Measurements from ENCODE around the gene MKKS.

The MKKS gene

GRCh38 chr20:10433623-10434466, at the start of gene MKKS:
TSS of gene MKKS (minus strand) at chr20:10434222. CDS start at chr20:10413514, 20,708 bp downstream.
- DNase-seq (ENCODE audit: low read depth): peak; percentile 90

- no peak for DNase-seq (ENCODE audit: low read depth)
These were observed 49.7 kb upstream of the MKKS start for GRCh38 chr20:10483691-10484090.

GRCh38 chr20:10481676-10482075, 47.7 kb upstream of the MKKS start:
- DNase-seq (ENCODE audit: low read depth): no peak

- DNase-seq (ENCODE audit: low read depth): no peak
These were observed 44.9 kb upstream of the MKKS start for GRCh38 chr20:10478930-10479329.

GRCh38 chr20:10478205-10478604, 44.2 kb upstream of the MKKS start:
- no peak for DNase-seq (ENCODE audit: low read depth)

- DNase-seq (ENCODE audit: low read depth): peak; percentile 72
These were observed 42.3 kb upstream of the MKKS start for GRCh38 chr20:10476319-10476724.

- DNase-seq (ENCODE audit: low read depth): no peak
These were observed 41.2 kb upstream of the MKKS start for GRCh38 chr20:10475225-10475624.

GRCh38 chr20:10474606-10475184, 40.7 kb upstream of the MKKS start:
- no peak for DNase-seq (ENCODE audit: low read depth)

GRCh38 chr20:10472871-10473270, 38.8 kb upstream of the MKKS start:
- no peak for DNase-seq (ENCODE audit: low read depth)

GRCh38 chr20:10470276-10470675, 36.3 kb upstream of the MKKS start:
- no peak for DNase-seq (ENCODE audit: low read depth)

- peak; percentile 87 for DNase-seq (ENCODE audit: low read depth)
These were observed 35.6 kb upstream of the MKKS start for GRCh38 chr20:10469599-10469998.

- DNase-seq (ENCODE audit: low read depth): no peak
These were observed 35.0 kb upstream of the MKKS start for GRCh38 chr20:10469056-10469455.

- no peak for DNase-seq (ENCODE audit: low read depth)
These were observed 34.4 kb upstream of the MKKS start for GRCh38 chr20:10468340-10468845.

GRCh38 chr20:10467681-10468339, 33.8 kb upstream of the MKKS start:
- peak; percentile 60 for DNase-seq (ENCODE audit: low read depth)

- no peak for DNase-seq (ENCODE audit: low read depth)
These were observed 32.8 kb upstream of the MKKS start for GRCh38 chr20:10466855-10467254.

- DNase-seq (ENCODE audit: low read depth): peak; percentile 56
These were observed 32.3 kb upstream of the MKKS start for GRCh38 chr20:10466325-10466724.

GRCh38 chr20:10465135-10465534, 31.1 kb upstream of the MKKS start:
- no peak for DNase-seq (ENCODE audit: low read depth)

- DNase-seq (ENCODE audit: low read depth): no peak
These were observed 29.6 kb upstream of the MKKS start for GRCh38 chr20:10463622-10464021.

- DNase-seq (ENCODE audit: low read depth): peak; percentile 60
These were observed 28.5 kb upstream of the MKKS start for GRCh38 chr20:10462516-10462915.

GRCh38 chr20:10461495-10461894, 27.5 kb upstream of the MKKS start:
- no peak for DNase-seq (ENCODE audit: low read depth)

GRCh38 chr20:10454151-10454750, 20.2 kb upstream of the MKKS start:
- DNase-seq (ENCODE audit: low read depth): no peak

GRCh38 chr20:10453241-10453640, 19.2 kb upstream of the MKKS start:
- no peak for DNase-seq (ENCODE audit: low read depth)

All from EH (cell line).